Testis (tissue), 3 donors: ENCODE data around the gene AKAP6. TPM values are rescaled to one million over a fixed set of nuclear protein-coding genes. Genes with fewer than 3 reads are reported as not detected.

Source experiments
- DNase-seq: peaks from one replicate; pipeline ENCODE4 v3.0.0-alpha.2; 2019
- H3K27ac ChIP-seq, 2 donors: fragments of 200-600 bp; sonication (generic); one replicate each; pipeline ENCODE4 v1.5.1; 2019
- H3K27me3 ChIP-seq: fragments of 200-600 bp; sonication (generic); one replicate; pipeline ENCODE4 v1.5.1; 2019
- H3K36me3 ChIP-seq: fragments of 200-600 bp; sonication (generic); one replicate; pipeline ENCODE4 v1.5.1; 2017; ENCODE audit warnings: low read depth; ENCODE audit errors: missing control alignments
- H3K4me1 ChIP-seq: fragments of 200-600 bp; sonication (generic); one replicate; pipeline ENCODE4 v1.5.1; 2019
- H3K4me3 ChIP-seq, 2 donors: fragments of 200-600 bp; sonication (generic); one replicate each; pipeline ENCODE4 v1.5.1; 2017 to 2019
- H3K9me3 ChIP-seq: fragments of 200-600 bp; sonication (generic); one replicate; pipeline ENCODE4 v1.5.1; 2017
- POLR2A ChIP-seq: fragments of 450-650 bp; IDR thresholded peaks from one replicate; pipeline ENCODE4 v1.6.1; 2017; ENCODE audit warnings: antibody characterized with exemption, mild to moderate bottlenecking, moderate library complexity
- WGBS, 2 donors: methylation state at CpG; one replicate each; pipeline ENCODE4 v1.1.5; 2018; 5-methylcytosine and 5-hydroxymethylcytosine counted together
- intact Hi-C: fragments of 100-400 bp; cut with DNase I; formaldehyde crosslinking; loops from one replicate; pipeline ENCODE4 v1.15.1; 2023; ENCODE audit warnings: low total_unique reads
- polyA plus RNA-seq: library from polyadenylated mRNA; stranded (reverse); fragments of 350-450 nt; fragmentation: Illumina TruSeq; extraction: RNeasy Lipid Tissue Mini Kit (QIAGEN cat#74804); gene quantifications from one replicate; pipeline ENCODE4 v1.2.3, GENCODE V29; 2014; ENCODE audit warnings: low read depth, low replicate concordance; ENCODE audit not compliant: insufficient read depth
- total RNA-seq, 2 donors: library from RNA; depleted of rRNA; stranded (reverse); fragments of >200 nt; gene quantifications; one replicate each; pipeline ENCODE4 v1.2.3, GENCODE V29; 2016
- TF ChIP-seq, protein P1 (sequence below), 3 experiments: fragments of 450-650 bp in 2 of 3; fragments of 200-600 bp in 1 of 3; sonication (generic) in 1 of 3; IDR thresholded peaks; one replicate each; pipeline ENCODE4 v1.5.1; 2016 to 2019; ENCODE audit warnings: antibody characterized with exemption in 3 of 3, mild to moderate bottlenecking in 2 of 3, moderate library complexity in 1 of 3

The AKAP6 gene
- total and polyA plus RNA-seq, 3 donors from 2014 or later: 26.6 to 30.9 (median 30.9) TPM

DNA sequence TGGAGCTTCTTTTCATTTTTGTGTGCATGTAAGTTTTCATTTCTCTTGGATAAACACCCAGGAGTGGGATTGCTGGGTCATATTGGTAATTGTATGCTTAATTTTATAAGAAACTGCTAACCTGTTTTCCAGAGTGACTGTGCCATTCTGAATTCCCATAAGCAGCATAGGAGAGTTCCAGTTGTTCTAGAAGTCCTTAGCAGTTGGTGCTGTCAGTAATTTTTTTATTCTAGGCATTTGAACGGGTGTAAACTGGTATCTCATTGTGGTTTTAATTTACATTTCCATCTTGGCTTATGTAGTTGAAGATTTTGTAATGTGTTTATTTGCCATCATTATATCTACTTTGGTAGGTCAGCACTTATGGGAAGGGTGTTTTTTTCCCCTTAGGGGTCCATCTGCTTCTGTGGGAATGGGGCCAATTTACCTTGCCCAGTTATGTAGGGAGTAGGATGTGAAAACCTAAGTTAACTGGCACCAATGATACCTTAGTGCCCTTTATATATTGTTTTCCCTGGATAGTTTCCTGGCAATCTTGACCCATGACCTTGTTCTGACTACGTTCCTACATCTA, 202.9 kb downstream of the AKAP6 start:
- no peak overlapping the region for H3K4me3 ChIP-seq
- H3K9me3 ChIP-seq: no peaks in the 10 kb centered on the region
- no peak overlapping the region for H3K27ac ChIP-seq
- no peaks in the 10 kb centered on the region for H3K4me1 ChIP-seq
- no peak for DNase-seq
- H3K27me3 ChIP-seq: no peaks in the 10 kb centered on the region
- H3K36me3 ChIP-seq: no peaks in the 10 kb centered on the region
- intact Hi-C loops: no loop called here
- TF ChIP-seq, protein P1, sequence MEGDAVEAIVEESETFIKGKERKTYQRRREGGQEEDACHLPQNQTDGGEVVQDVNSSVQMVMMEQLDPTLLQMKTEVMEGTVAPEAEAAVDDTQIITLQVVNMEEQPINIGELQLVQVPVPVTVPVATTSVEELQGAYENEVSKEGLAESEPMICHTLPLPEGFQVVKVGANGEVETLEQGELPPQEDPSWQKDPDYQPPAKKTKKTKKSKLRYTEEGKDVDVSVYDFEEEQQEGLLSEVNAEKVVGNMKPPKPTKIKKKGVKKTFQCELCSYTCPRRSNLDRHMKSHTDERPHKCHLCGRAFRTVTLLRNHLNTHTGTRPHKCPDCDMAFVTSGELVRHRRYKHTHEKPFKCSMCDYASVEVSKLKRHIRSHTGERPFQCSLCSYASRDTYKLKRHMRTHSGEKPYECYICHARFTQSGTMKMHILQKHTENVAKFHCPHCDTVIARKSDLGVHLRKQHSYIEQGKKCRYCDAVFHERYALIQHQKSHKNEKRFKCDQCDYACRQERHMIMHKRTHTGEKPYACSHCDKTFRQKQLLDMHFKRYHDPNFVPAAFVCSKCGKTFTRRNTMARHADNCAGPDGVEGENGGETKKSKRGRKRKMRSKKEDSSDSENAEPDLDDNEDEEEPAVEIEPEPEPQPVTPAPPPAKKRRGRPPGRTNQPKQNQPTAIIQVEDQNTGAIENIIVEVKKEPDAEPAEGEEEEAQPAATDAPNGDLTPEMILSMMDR (IDR thresholded peaks at IDR 0.05): no peak
- no peak for TF ChIP-seq POLR2A
- WGBS, 2 donors: 83 to 86% methylated on average over 2 of the region's 2 CpGs

DNA sequence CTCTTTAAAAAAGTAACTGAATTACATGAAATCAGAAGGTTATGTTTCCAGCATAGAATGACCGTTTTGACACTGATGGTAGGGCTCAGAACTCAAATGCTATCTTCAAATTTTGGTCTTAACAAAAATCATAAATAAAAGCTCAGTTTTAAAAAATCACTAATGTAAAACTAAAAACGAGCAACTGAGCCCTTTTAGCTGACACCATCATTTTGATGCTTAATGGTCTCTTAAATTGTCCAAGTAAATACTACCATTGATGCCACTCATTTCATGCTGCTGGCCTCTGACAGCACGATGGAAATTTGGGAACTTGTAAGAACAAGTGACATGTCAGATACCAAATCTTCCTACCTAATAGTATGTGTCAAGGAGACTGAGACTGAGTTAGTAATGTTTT, 205.0 kb downstream of the AKAP6 start:
- WGBS, 2 donors: 81 to 89% methylated on average over 3 of the region's 3 CpGs
- no peaks in the 10 kb centered on the region for H3K4me1 ChIP-seq
- intact Hi-C loops: no loop called here
- H3K9me3 ChIP-seq: no peaks in the 10 kb centered on the region
- H3K27ac ChIP-seq: no peak overlapping the region
- H3K4me3 ChIP-seq: no peak overlapping the region
- no peaks in the 10 kb centered on the region for H3K36me3 ChIP-seq
- no peak for DNase-seq
- TF ChIP-seq, protein P1 (IDR thresholded peaks at IDR 0.05): no peak
- no peak for TF ChIP-seq POLR2A
- no peaks in the 10 kb centered on the region for H3K27me3 ChIP-seq

DNA sequence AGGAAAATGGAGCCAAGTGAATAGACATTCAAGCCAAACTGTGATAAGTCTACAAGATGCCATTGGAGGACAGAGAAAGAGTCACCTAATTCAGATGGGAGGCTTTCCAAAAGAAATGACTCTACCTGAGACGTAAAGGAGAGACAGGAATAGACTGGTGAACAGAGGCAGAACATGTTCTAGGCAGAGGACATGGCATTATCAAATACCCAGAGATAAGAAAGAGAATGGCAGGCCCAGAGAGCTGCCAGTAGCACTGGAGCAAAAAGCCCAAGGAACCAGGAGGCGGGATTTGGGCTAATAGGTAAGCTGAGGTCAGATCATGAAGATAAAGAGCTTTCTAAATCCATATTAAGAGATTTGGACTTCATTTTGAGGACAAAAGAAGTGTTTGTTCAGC, 207.1 kb downstream of the AKAP6 start:
- DNase-seq: no peak

DNA sequence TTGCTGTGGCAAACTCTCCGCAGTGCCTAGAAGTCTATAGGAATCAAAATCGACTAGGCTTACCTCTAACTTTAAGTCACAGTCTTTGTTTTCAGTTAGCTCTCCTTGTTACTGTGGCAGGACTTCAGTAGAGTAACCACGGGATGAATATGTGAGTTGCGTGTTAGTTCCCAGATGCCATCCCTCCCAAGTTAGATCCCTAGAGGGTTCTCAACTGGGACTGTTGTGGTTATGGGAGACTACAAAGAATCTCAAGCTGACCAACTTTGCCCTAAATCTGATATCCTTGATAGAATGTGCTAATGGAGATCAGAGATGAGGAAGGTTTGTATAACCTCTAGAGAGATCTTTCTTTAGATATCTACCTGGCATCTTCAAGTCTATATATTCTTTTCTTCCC, 208.1 kb downstream of the AKAP6 start:
- TF ChIP-seq, protein P1 (IDR thresholded peaks at IDR 0.05): no peak
- no peak for TF ChIP-seq POLR2A
- Histone ChIP-seq H3K36me3 (no peaks in the 10 kb centered on the region), H3K9me3 (no peaks in the 10 kb centered on the region), H3K27me3 (no peaks in the 10 kb centered on the region), H3K27ac (no peak overlapping the region), H3K4me3 (no peak overlapping the region), H3K4me1 (peaks cover under 1% of the 10 kb centered on the region)
- DNase-seq: no peak
- intact Hi-C loops: no loop called here
- WGBS, 2 donors: 88 to 98% methylated on average over 4 of the region's 4 CpGs

More for the DNA sequence above, 207.1 kb downstream of the AKAP6 start:
- WGBS, 2 donors: 79 to 90% methylated on average over 2 of the region's 2 CpGs
- no peaks in the 10 kb centered on the region for H3K36me3 ChIP-seq
- TF ChIP-seq POLR2A: no peak
- TF ChIP-seq, protein P1 (IDR thresholded peaks at IDR 0.05): no peak
- no peak overlapping the region for H3K4me3 ChIP-seq
- H3K4me1 ChIP-seq: no peaks in the 10 kb centered on the region
- intact Hi-C loops: no loop called here
- H3K9me3 ChIP-seq: no peaks in the 10 kb centered on the region
- no peaks in the 10 kb centered on the region for H3K27me3 ChIP-seq
- no peak overlapping the region for H3K27ac ChIP-seq

DNA sequence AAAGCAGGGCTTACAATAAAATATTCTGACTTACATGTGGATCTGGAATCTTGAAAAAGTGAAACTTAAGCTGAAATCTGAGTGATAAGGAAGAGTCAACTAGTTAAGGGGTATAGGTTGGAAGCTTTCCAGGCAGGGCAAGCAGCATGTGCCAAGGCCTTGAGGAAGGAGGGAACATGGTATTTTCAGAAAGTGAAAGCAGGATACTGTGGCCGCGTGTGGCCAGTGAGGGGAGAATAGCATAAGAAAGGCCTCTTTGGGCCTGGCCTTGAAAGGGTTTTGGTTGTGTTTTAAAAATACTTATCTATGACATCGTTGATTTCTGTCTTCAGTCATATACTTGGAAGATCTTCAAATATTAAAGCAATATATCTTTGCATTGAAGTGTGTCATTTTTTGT, 213.4 kb downstream of the AKAP6 start:
- 31 to 35% methylated on average over 3 of the region's 3 CpGs for WGBS, 2 donors
- Histone ChIP-seq H3K27me3 (no peaks in the 10 kb centered on the region), H3K4me1 (peaks cover 21% of the 10 kb centered on the region), H3K36me3 (no peaks in the 10 kb centered on the region), H3K27ac (no peak overlapping the region), H3K9me3 (no peaks in the 10 kb centered on the region), H3K4me3 (no peak overlapping the region)
- TF ChIP-seq POLR2A: no peak
- TF ChIP-seq, protein P1 (IDR thresholded peaks at IDR 0.05): no peak
- peak; percentile 35 for DNase-seq
- intact Hi-C loops: no loop called here
